Measurements from ENCODE around the gene FOXP2. TPM values are rescaled to one million over a fixed set of nuclear protein-coding genes. Genes with fewer than 3 reads are reported as not detected.
"Not testable (repeated sequence)": the region's sequence is repeated elsewhere in the genome, so short reads cannot be mapped to it uniquely, and the experiment has no call there.

Gene FOXP2
- total RNA-seq, 1 donor from 2014 or later: 1.1 TPM

GRCh38 chr7:114487174-114487573 is 72.6 kb downstream of the FOXP2 start:
- Mint-ChIP-seq H3K27me3 (ENCODE audit: insufficient read depth, low read depth) (no peaks in the 10 kb centered on the region), H3K9me3 (peaks cover 14% of the 10 kb centered on the region), H3K36me3 (no peaks in the 10 kb centered on the region), H3K4me1 (no peaks in the 10 kb centered on the region), H3K4me3 (no peak overlapping the region), H3K27ac (no peak overlapping the region)
- Histone ChIP-seq H2AFZ (replicated peaks) (no peak overlapping the region), H3K27ac (no peak overlapping the region), H3K79me2 (ENCODE audit: low read depth) (no peaks in the 10 kb centered on the region), H3K9me3 (ENCODE audit: low read depth) (no peaks in the 10 kb centered on the region), H3K9ac (no peak overlapping the region), H3K27me3 (no peaks in the 10 kb centered on the region), H3K4me1 (no peaks in the 10 kb centered on the region), H3F3A (ENCODE audit: low read depth) (no peaks in the 10 kb centered on the region), H3K36me3 (no peaks in the 10 kb centered on the region), H4K20me1 (ENCODE audit: low read depth) (no peaks in the 10 kb centered on the region), H3K4me2 (no peak overlapping the region), H3K4me3 (no peak overlapping the region)
- TF ChIP-seq EZH2phosphoT487 (IDR thresholded peaks at IDR 0.05): no peak
- no peak for DNase-seq (ENCODE audit: low spot score)

GRCh38 chr7:114488696-114489095 is 74.1 kb downstream of the FOXP2 start:
- no peak overlapping the region for H3K27ac ChIP-seq
- no peak for TF ChIP-seq EZH2 (IDR thresholded peaks at IDR 0.05)
- no peak for TF ChIP-seq CTCF (IDR thresholded peaks at IDR 0.05)
- TF ChIP-seq EZH2phosphoT487 (IDR thresholded peaks at IDR 0.05): no peak
- Mint-ChIP-seq H3K27ac (no peak overlapping the region), H3K9me3 (peaks cover 14% of the 10 kb centered on the region), H3K4me1 (no peaks in the 10 kb centered on the region), H3K27me3 (ENCODE audit: insufficient read depth, low read depth) (no peaks in the 10 kb centered on the region), H3K4me3 (no peak overlapping the region), H3K36me3 (no peaks in the 10 kb centered on the region)
- H4K20me1 ChIP-seq (ENCODE audit: low read depth): no peaks in the 10 kb centered on the region
- H3K79me2 ChIP-seq (ENCODE audit: low read depth): no peaks in the 10 kb centered on the region
- H3K36me3 ChIP-seq: no peaks in the 10 kb centered on the region
- no peak overlapping the region for H2AFZ ChIP-seq (replicated peaks)
- H3K4me1 ChIP-seq: no peaks in the 10 kb centered on the region
- DNase-seq (ENCODE audit: low spot score): no peak
- no peaks in the 10 kb centered on the region for H3K27me3 ChIP-seq
- no peak overlapping the region for H3K4me3 ChIP-seq
- no peak overlapping the region for H3K4me2 ChIP-seq
- H3F3A ChIP-seq (ENCODE audit: low read depth): no peaks in the 10 kb centered on the region
- no peak overlapping the region for H3K9ac ChIP-seq
- no peaks in the 10 kb centered on the region for H3K9me3 ChIP-seq (ENCODE audit: low read depth)

- H3K9me3 ChIP-seq (ENCODE audit: low read depth); H3K9me3 Mint-ChIP-seq; H3K27ac ChIP-seq; H3F3A ChIP-seq (ENCODE audit: low read depth); H3K4me2 ChIP-seq; H3K27ac Mint-ChIP-seq; DNase-seq (ENCODE audit: low spot score); H3K79me2 ChIP-seq (ENCODE audit: low read depth); H3K36me3 ChIP-seq; H3K4me3 ChIP-seq; H3K9ac ChIP-seq; H3K27me3 ChIP-seq; H4K20me1 ChIP-seq (ENCODE audit: low read depth); H3K36me3 Mint-ChIP-seq; H2AFZ ChIP-seq (replicated peaks); H3K4me3 Mint-ChIP-seq; H3K4me1 Mint-ChIP-seq; H3K27me3 Mint-ChIP-seq (ENCODE audit: insufficient read depth, low read depth); H3K4me1 ChIP-seq: not testable (repeated sequence)
Observed at GRCh38 chr7:114497491-114497890, 82.9 kb downstream of the FOXP2 start.

GRCh38 chr7:114502454-114503254 is 88.0 kb downstream of the FOXP2 start:
- no peak overlapping the region for H3K4me2 ChIP-seq

More at GRCh38 chr7:114502454-114503254, 88.0 kb downstream of the FOXP2 start:
- Histone ChIP-seq H3K79me2 (ENCODE audit: low read depth) (no peaks in the 10 kb centered on the region), H3K27ac (no peak overlapping the region), H3K4me3 (no peak overlapping the region), H2AFZ (replicated peaks) (no peak overlapping the region), H3K9ac (no peak overlapping the region), H3K36me3 (no peaks in the 10 kb centered on the region), H3K27me3 (no peaks in the 10 kb centered on the region), H3F3A (ENCODE audit: low read depth) (no peaks in the 10 kb centered on the region), H3K9me3 (ENCODE audit: low read depth) (no peaks in the 10 kb centered on the region), H3K4me1 (no peaks in the 10 kb centered on the region), H4K20me1 (ENCODE audit: low read depth) (no peaks in the 10 kb centered on the region)
- H3K27ac Mint-ChIP-seq: no peak overlapping the region
- no peaks in the 10 kb centered on the region for H3K36me3 Mint-ChIP-seq
- H3K9me3 Mint-ChIP-seq: no peaks in the 10 kb centered on the region
- H3K27me3 Mint-ChIP-seq (ENCODE audit: insufficient read depth, low read depth): no peaks in the 10 kb centered on the region
- no peaks in the 10 kb centered on the region for H3K4me1 Mint-ChIP-seq
- TF ChIP-seq EZH2phosphoT487 (IDR thresholded peaks at IDR 0.05): no peak
- TF ChIP-seq CTCF (IDR thresholded peaks at IDR 0.05): no peak
- no peak for TF ChIP-seq EZH2 (IDR thresholded peaks at IDR 0.05)
- H3K4me3 Mint-ChIP-seq: no peak overlapping the region
- DNase-seq (ENCODE audit: low spot score): no peak
